GM23338 (cell line): ENCODE results near the gene DHRS2. TPM values are rescaled to one million over a fixed set of nuclear protein-coding genes. Genes with fewer than 3 reads are reported as not detected.

Experiments used
- ATAC-seq: fragments of 200-7000 bp; cut with Tn5 transposase; 3 replicates; pipeline ENCODE4 v1.9.1; 2020
- DNase-seq: peaks from one replicate; pipeline ENCODE4 v3.0.0-alpha.2; 2015; ENCODE audit warnings: low spot score
- H2AFZ ChIP-seq: fragments of 200-600 bp; sonication (generic); 2 replicates; pipeline ENCODE4 v1.8.0; 2016; ENCODE audit warnings: antibody characterized with exemption, mild to moderate bottlenecking, moderate library complexity
- H3F3A ChIP-seq: fragments of 200-600 bp; sonication (generic); replicated peaks from 2 replicates; pipeline ENCODE4 v1.8.0; 2017; ENCODE audit warnings: antibody characterized with exemption, mixed run types, low read depth
- H3K27ac ChIP-seq: fragments of 200-600 bp; sonication (generic); 2 replicates; pipeline ENCODE4 v1.6.1; 2016; ENCODE audit warnings: low read depth
- H3K27me3 ChIP-seq: fragments of 200-600 bp; sonication (generic); 2 replicates; pipeline ENCODE4 v1.8.0; 2016; ENCODE audit warnings: mild to moderate bottlenecking, mixed run types, moderate library complexity; ENCODE audit not compliant: insufficient read depth
- H3K36me3 ChIP-seq: fragments of 200-600 bp; sonication (generic); 2 replicates; pipeline ENCODE4 v1.8.0; 2016; ENCODE audit warnings: mild to moderate bottlenecking; ENCODE audit not compliant: insufficient read depth
- H3K4me1 ChIP-seq: fragments of 200-600 bp; sonication (generic); 2 replicates; pipeline ENCODE4 v1.8.0; 2016; ENCODE audit warnings: mild to moderate bottlenecking, moderate library complexity; ENCODE audit not compliant: insufficient read depth
- H3K4me2 ChIP-seq: fragments of 200-600 bp; sonication (generic); 2 replicates; pipeline ENCODE4 v1.7.1; 2017; ENCODE audit warnings: mixed run types
- H3K4me3 ChIP-seq: fragments of 200-600 bp; sonication (generic); 2 replicates; pipeline ENCODE4 v1.6.1; 2016; ENCODE audit warnings: mixed run types
- H3K79me2 ChIP-seq: fragments of 200-600 bp; sonication (generic); replicated peaks from 2 replicates; pipeline ENCODE4 v1.8.0; 2017; ENCODE audit warnings: mild to moderate bottlenecking; ENCODE audit not compliant: insufficient read depth
- H3K9me2 ChIP-seq: fragments of 200-600 bp; sonication (generic); 2 replicates; pipeline ENCODE4 v1.8.0; 2017; ENCODE audit not compliant: insufficient read depth
- H4K20me1 ChIP-seq: fragments of 200-600 bp; sonication (generic); replicated peaks from 2 replicates; pipeline ENCODE4 v1.8.0; 2017; ENCODE audit warnings: mild to moderate bottlenecking; ENCODE audit not compliant: insufficient read depth
- H3K27ac Mint-ChIP-seq: 2 replicates; pipeline ENCODE4 v1.8.0; 2020; ENCODE audit warnings: inconsistent platforms, mild to moderate bottlenecking, moderate library complexity, mixed read lengths
- H3K27me3 Mint-ChIP-seq: 3 replicates; pipeline ENCODE4 v1.8.0; 2022; ENCODE audit warnings: low read depth, mild to moderate bottlenecking, moderate library complexity, mixed read lengths, inconsistent platforms; ENCODE audit not compliant: insufficient read depth, poor library complexity
- H3K36me3 Mint-ChIP-seq: 3 replicates; pipeline ENCODE4 v1.8.0; 2021; ENCODE audit warnings: low read depth, mild to moderate bottlenecking, inconsistent platforms, moderate library complexity, mixed read lengths
- H3K4me1 Mint-ChIP-seq: 3 replicates; pipeline ENCODE4 v1.8.0; 2020; ENCODE audit warnings: mild to moderate bottlenecking, inconsistent platforms, mixed read lengths
- H3K4me3 Mint-ChIP-seq: 3 replicates; pipeline ENCODE4 v1.8.0; 2021; ENCODE audit warnings: moderate library complexity, mild to moderate bottlenecking, inconsistent platforms, mixed read lengths
- H3K9me3 Mint-ChIP-seq: 3 replicates; pipeline ENCODE4 v1.8.0; 2020; ENCODE audit warnings: moderate library complexity, mild to moderate bottlenecking, inconsistent platforms, mixed read lengths
- CREB1 ChIP-seq: fragments of 250-450 bp; sonication (Bioruptor Pico); IDR thresholded peaks from 2 replicates; pipeline ENCODE4 v1.5.0; 2020; ENCODE audit warnings: low read depth, mild to moderate bottlenecking, moderate library complexity
- ETS1 ChIP-seq: IDR thresholded peaks from 2 replicates; pipeline ENCODE4 v1.6.1; 2016; ENCODE audit warnings: antibody characterized with exemption
- EZH2phosphoT487 ChIP-seq: fragments of 200-600 bp; sonication (generic); IDR thresholded peaks from one replicate; pipeline ENCODE4 v1.8.1; 2018; ENCODE audit warnings: antibody characterized with exemption; ENCODE audit not compliant: unreplicated experiment
- JUNB ChIP-seq: IDR thresholded peaks from one replicate; pipeline ENCODE4 v1.6.1; 2016; ENCODE audit warnings: antibody characterized with exemption; ENCODE audit not compliant: unreplicated experiment
- NANOG ChIP-seq: IDR thresholded peaks from 2 replicates; pipeline ENCODE4 v1.6.1; 2016; ENCODE audit warnings: antibody characterized with exemption, borderline replicate concordance
- POLR2AphosphoS5 ChIP-seq: IDR thresholded peaks from 2 replicates; pipeline ENCODE4 v1.6.1; 2016; ENCODE audit warnings: antibody characterized with exemption, low read depth
- REST ChIP-seq: IDR thresholded peaks from one replicate; pipeline ENCODE4 v1.6.1; 2018; ENCODE audit warnings: antibody characterized with exemption; ENCODE audit not compliant: unreplicated experiment
- STAT1 ChIP-seq: IDR thresholded peaks from one replicate; pipeline ENCODE4 v1.6.1; 2016; ENCODE audit warnings: antibody characterized with exemption; ENCODE audit not compliant: unreplicated experiment
- ZNF114 ChIP-seq: fragments of 250-450 bp; sonication (Bioruptor Pico); IDR thresholded peaks from 2 replicates; pipeline ENCODE4 v1.5.0; 2020; ENCODE audit warnings: mild to moderate bottlenecking, moderate library complexity
- ZNF331 ChIP-seq: fragments of 250-450 bp; sonication (Bioruptor Pico); IDR thresholded peaks from 2 replicates; pipeline ENCODE4 v1.5.0; 2020; ENCODE audit warnings: low read depth, mild to moderate bottlenecking, moderate library complexity
- ZNF462 ChIP-seq: fragments of 250-450 bp; sonication (Bioruptor Pico); IDR thresholded peaks from 2 replicates; pipeline ENCODE4 v1.5.0; 2020; ENCODE audit warnings: mild to moderate bottlenecking, moderate library complexity
- polyA plus RNA-seq: library from polyadenylated mRNA; unstranded; fragments of >200 nt; fragmentation: Nextera tagmentation; extraction: Ambion mirVana; gene quantifications from 2 replicates; pipeline ENCODE4 v1.2.1, GENCODE V29; 2016
- total RNA-seq: library from RNA; depleted of rRNA; stranded (reverse); fragments of >200 nt; shearing (Covaris generic); gene quantifications from 2 replicates; pipeline ENCODE4 v1.2.3, GENCODE V29; 2014

DHRS2 gene
- total and polyA plus RNA-seq, 2 experiments from 2014 or later: 0.42 to 0.48 TPM

GRCh38 chr14:23601845-23602180 is 34.4 kb upstream of the DHRS2 start (continued):
- TF ChIP-seq ETS1 (no peak), EZH2phosphoT487 (no peak)

- Histone ChIP-seq H3K79me2 (no peaks in the 10 kb centered on the region), H3K27me3 (no peaks in the 10 kb centered on the region), H3F3A (no peaks in the 10 kb centered on the region), H3K27ac (no peak overlapping the region), H3K4me1 (no peaks in the 10 kb centered on the region), H3K9me2 (0 out of 2 replicates have a peak, but pooled peaks cover 3% of the 10 kb centered on the region), H4K20me1 (no peaks in the 10 kb centered on the region), H3K4me3 (no peak overlapping the region), H3K4me2 (no peak overlapping the region), H2AFZ (no peak overlapping the region), H3K36me3 (no peaks in the 10 kb centered on the region)
- H3K27me3 Mint-ChIP-seq: peaks cover 4% of the 10 kb centered on the region
- DNase-seq (no peak), ATAC-seq (no peak)
- no peaks in the 10 kb centered on the region; the same call in 2 of the 3 replicates for H3K9me3 Mint-ChIP-seq
- no peaks in the 10 kb centered on the region; the same call in 2 of the 3 replicates for H3K36me3 Mint-ChIP-seq
- no peak overlapping the region for H3K4me3 Mint-ChIP-seq
- H3K27ac Mint-ChIP-seq: no peak overlapping the region
- no peaks in the 10 kb centered on the region; the same call in 2 of the 3 replicates for H3K4me1 Mint-ChIP-seq
- TF ChIP-seq ZNF331 (CRISPR knock-in tag) (no peak), ZNF462 (CRISPR knock-in tag) (no peak), JUNB (no peak), NANOG (no peak), ETS1 (no peak), REST (no peak), ZNF114 (no peak), STAT1 (no peak), POLR2AphosphoS5 (no peak), CREB1 (CRISPR knock-in tag) (no peak)
Measured at GRCh38 chr14:23602181-23603095, 33.7 kb upstream of the DHRS2 start.
